OCI-LY3 (cell line): ENCODE data around the gene FUT2.

Experiments
- CTCF ChIP-seq: fragments of 200-600, 300-600 bp; sonication (generic); IDR thresholded peaks from 2 replicates; pipeline ENCODE4 v1.5.1; 2014; ENCODE audit warnings: antibody characterized with exemption, low read length, low read depth
- EZH2phosphoT487 ChIP-seq: fragments of 200-600 bp; shearing (Covaris generic); IDR thresholded peaks from 2 replicates; pipeline ENCODE4 v1.6.1; 2018; ENCODE audit warnings: antibody characterized with exemption, mixed run types, low read depth

- no peak for TF ChIP-seq CTCF
- no peak for TF ChIP-seq EZH2phosphoT487
Observed at GRCh38 chr19:48665786-48666185, 30.0 kb upstream of the FUT2 start.
